HG03432 (cell line): ENCODE results near the gene DENND1B.

Source experiments
- ATAC-seq: cut with Tn5 transposase; IDR thresholded peaks from one replicate; pipeline ENCODE4 v1.9.1; 2021; ENCODE audit warnings: mild to moderate bottlenecking, moderate library complexity; ENCODE audit not compliant: unreplicated experiment

DENND1B gene, protein sequence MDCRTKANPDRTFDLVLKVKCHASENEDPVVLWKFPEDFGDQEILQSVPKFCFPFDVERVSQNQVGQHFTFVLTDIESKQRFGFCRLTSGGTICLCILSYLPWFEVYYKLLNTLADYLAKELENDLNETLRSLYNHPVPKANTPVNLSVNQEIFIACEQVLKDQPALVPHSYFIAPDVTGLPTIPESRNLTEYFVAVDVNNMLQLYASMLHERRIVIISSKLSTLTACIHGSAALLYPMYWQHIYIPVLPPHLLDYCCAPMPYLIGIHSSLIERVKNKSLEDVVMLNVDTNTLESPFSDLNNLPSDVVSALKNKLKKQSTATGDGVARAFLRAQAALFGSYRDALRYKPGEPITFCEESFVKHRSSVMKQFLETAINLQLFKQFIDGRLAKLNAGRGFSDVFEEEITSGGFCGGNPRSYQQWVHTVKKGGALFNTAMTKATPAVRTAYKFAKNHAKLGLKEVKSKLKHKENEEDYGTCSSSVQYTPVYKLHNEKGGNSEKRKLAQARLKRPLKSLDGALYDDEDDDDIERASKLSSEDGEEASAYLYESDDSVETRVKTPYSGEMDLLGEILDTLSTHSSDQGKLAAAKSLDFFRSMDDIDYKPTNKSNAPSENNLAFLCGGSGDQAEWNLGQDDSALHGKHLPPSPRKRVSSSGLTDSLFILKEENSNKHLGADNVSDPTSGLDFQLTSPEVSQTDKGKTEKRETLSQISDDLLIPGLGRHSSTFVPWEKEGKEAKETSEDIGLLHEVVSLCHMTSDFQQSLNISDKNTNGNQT

DNA sequence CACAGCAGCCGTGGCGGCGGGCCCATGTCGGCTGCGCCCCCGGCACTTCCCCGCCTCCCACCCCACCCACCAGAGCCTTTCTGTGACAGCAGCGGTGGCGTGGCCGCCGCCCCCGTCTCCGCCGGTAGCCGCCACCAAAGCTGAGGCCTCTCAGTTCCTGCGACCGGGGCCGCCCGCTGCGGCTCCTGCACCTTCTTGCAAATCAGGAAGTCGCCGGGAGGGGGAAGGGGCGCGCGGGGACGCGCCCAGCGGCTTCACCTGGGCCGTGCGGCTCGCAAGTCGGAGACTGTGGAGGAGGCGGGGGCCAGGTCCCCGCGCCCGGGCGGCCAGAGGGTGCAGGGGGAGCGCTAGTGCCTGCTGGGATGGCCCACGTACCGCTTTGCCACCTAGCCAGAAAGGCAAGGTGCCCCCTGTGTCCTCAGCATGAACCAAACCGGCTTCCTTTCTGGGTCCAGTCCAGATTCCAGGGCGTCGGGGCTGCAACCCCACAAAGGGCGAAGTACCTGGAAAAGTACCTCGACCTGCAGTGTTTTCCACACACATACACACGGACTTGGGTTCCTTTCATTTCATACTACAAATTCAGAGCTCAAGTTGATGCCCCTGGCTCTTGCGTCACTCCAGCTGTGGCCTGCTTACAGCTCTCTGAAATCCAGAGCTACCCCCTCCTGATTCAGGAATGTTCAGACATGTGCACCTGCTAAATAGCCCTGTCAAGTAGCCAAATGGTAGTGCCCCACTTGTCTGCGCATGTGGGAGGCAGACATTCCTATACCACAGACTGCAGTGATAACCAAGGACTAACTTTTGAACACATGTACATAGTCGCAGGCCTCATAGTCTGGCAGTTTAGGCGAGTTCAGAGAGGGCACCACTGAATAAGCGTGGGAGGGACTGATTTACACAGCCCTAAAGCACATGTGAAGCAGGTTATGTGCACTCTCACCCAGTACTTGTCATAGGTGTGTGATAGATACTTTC, at the start of gene DENND1B:
TSS of gene DENND1B (minus strand) at position 199 of the 981 bp plus-strand sequence. CDS start 325 bp downstream, outside the sequence.
- ATAC-seq: peak; percentile 75

DNA sequence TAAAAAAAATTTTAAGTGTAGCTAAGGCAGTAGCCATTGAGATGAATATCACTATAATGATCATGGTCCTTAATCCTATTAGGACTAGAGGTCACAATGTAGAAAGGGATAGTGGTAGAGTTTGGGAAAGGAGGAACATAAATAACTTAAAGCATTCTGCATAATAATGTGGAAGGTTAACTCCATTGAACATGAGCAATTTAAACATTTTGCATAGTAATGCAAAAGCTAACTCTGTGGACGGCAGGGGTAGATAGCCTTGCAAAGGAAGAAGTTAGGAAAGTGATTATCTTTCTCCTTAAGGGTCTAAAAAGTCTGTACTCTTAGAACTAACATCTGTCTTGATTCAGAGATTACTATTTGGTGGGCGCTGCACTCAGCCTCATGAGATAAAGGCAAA, 39.0 kb upstream of the DENND1B start:
- ATAC-seq: no peak

DNA sequence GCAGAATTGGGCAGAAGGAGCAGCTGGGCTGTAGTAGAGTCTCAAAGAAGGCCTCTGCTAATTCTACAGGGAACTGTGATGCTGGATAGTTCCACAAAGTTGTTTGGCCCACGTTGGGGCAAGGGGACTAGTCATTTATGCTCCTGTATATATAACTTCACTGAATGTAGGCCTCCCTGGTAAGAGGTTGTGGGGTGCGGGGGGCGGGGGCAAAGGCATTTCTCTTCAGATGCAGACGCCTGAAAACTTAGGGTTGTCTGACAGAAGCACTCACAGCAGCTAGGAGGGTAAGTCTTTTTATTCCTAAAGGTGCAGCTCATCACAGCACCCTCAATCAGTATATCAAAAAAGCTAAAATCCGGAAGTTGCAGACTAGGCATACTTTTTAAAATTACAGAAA, 38.5 kb upstream of the DENND1B start:
- no peak for ATAC-seq

DNA sequence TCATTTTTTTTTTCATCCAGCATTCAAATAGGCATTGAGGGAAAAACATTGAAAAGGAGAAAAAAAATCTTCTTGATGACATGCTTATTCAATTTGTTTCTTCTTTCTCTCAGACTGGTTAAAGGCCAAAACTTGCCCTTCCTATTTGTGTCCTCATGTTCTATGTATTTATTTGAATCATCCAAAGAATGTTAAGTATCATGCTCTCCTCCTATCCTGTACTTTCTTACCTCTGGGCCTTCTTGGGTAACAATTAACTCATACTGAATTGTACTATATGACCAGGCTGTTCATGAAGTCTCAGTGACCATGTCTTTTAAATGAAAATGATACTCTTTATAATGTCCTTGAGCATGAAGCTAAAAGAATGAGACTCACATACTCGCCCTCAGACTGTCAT, 36.5 kb upstream of the DENND1B start:
- no peak for ATAC-seq

DNA sequence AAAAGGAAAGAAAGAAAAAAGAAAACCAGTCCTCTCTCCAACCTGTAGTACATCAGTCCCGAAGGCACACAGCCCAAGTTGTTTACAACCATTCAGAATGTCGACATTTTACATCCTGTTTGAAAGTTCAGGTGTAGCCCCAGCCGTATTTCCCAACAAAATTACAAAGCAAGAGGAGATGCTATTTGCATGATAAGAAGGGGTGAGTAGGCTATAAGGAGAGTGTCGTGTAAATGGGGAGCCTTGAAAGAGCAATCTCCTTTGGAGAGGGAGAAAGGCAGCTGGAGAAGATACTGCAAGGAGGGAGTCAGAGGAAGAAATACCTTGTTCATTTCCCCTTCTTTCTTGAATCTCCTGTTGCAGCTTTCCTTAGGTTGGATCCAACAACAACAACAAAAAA, 35.5 kb upstream of the DENND1B start:
- no peak for ATAC-seq

DNA sequence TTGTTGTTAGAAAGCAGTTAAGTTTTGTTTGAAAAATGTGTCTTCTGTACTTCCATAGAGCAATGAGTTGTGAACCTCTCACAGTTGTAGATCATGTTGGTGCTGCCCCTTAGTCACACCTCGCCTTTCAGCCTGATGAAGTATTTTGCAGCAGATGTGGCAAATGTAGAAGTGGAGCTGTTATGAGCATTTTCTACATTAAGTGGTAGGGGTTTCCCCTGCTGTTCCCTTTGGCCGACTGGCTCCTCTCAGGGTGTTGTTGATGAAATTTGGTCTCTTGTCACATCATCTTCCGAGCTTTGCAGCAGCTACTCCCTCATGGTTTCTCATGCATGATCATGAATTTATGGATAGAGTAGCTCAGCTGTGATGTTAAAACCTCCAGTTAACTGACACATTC, 33.6 kb upstream of the DENND1B start:
- no peak for ATAC-seq

DNA sequence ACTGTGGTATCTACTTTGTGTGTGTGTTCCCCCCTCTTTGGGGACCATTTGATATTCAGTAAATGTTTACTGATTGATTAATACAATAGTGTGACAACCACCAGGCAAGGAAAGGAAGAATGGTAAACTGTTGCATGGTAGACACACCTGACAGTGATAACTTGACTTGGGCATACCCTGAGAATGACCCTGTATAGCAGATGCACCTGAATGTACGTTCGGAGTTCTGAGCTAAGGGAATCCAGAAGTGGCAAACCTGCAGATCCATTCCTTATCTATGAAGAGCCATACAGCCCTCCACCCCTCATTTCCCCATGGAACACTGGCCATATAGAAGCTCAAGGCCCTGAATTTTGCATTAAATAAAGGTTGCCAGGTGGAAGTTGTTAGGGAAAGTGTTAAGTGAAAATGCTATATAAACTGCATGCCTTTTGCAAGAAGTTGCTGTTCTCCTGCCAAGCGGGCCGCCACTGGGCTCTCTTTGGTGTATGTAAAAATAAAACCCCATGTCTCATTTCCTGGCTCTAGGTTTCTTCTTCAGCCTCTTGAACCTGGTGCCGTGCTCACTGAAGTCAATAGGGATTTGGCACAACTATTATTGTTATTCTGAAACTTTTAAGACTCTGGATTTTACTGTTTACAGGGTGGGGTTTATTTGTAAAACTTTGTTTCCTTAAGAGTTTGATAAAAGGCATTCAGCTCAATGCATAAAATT, 32.6 kb upstream of the DENND1B start:
- ATAC-seq: no peak

DNA sequence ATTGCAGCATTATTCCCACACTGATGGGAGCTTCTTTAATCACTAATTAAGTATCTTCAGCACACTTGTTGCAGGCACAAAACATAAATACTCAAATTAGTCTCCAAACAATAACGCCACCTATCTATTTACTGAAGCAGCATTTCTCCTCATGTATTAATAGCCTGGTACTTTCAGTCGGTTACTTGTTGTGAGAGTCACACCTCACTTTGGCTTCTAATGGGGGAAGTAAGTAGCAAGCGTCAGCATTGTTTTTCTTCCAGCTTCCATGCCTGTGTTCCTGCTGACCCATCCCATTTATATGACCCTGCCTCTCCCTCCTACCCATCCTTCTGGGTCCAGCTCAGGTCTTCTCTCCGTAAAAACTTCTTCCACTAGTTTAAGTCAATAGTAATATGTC, 31.9 kb upstream of the DENND1B start:
- ATAC-seq: peak; percentile 87

DNA sequence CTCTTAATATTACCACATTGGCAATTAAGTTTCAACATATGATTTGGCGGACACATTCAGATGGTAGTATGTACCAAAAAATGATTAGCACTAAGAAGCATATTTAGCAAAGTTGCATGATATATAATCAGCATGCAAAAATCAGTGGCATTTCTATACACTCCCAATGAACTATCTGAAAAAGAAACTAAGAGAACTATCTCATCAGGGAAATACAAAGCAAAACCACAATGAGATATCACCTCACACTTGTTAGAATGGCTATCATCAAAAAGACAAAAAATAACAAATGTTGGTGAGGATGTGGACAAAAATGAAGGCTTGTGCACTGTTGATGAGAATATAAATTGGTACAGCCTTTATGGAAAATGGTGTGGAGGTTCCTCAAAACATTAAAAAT, 31.4 kb upstream of the DENND1B start:
- peak; percentile 32 for ATAC-seq

DNA sequence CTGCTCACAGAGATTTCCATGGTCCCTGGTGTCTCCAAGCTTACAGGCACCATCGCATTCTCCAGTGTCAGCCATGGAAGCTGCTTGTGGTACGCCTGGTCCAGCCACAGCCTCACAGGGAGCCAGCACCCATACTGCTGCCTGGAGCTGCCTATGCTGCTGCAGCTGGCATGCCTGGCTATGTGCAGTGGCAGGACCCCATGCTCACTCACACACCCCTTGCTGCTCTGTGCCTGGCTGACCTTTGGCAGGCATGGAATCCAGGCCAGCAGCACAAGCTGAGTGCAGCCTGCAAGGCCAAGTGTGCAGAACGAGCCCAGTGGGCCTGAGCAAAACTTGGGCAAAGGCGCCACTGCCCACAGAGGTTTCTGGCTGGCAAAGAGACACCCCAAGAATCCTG, 26.4 kb upstream of the DENND1B start:
- no peak for ATAC-seq

DNA sequence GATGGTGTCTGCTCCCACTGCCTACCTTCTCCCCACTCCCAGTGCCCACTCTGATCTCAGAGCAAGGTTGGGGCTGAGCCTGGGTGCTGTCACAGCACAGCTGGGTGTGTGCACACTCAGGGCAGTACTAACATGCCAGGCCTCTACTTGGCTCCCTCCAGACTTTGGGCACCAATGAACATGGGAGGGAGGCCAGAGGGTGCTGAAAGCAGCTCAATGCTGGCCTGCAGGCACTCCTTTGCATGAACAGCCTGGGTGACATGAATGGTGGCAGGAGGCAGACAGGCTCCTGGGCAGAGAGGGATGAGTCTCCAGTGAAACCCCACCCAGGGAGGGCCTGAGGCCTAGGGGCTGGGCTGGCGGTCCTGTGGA, 25.8 kb upstream of the DENND1B start:
- ATAC-seq: no peak

DNA sequence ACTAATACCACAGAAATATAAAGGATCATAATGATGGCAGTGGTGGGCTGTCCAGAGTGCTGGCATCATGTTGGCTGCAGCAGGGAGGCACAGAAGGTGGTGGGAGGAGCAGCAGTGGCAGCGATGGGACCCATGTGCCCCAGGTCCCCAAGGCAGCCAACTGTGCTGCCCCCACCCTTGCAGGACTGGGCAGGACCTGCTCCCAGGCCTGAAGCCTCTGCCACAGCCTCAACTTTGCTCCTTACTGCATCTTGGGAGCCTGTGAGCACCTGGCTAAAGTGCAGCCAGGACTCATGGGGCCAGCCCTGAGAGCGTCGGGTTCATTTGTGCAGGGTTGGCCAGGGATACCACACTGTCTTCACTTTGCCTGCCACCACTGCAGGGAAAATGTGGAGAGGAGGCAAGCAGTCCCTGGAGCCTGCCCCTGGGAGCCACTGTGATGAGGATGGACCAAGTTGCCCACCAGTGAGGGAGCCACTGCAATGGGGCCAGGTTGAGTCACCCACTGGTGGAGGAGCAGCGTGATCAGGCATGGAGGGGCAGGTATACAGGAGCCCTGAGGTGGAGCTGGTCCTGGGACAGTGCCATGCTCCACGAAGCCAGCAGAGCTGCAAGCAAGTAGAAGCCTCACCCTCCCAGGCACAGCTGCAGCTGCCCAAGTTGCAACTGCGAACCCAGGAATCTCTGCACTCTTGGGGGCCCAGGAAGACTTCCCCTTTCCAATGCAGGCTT, 25.3 kb upstream of the DENND1B start:
- no peak for ATAC-seq

DNA sequence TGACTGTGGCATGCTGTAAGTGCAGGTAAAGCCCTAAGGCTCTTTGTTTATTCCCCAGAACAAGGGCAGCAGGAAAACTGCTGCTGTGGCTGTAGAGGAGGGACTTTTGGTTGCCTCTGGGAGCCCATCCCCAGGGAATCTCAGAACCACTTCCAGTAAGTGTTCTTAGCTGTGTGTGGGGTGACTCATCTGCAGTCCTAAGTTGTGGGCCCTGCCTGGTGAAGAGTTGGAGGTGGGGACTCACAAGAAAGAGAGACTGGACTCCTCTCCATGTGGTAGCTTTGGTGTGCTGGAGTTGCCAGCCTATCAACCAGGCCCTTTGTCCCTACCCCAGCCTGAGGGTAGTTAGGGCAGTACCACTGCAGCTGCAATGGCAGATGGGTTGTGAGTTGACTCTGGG, 24.0 kb upstream of the DENND1B start:
- no peak for ATAC-seq

DNA sequence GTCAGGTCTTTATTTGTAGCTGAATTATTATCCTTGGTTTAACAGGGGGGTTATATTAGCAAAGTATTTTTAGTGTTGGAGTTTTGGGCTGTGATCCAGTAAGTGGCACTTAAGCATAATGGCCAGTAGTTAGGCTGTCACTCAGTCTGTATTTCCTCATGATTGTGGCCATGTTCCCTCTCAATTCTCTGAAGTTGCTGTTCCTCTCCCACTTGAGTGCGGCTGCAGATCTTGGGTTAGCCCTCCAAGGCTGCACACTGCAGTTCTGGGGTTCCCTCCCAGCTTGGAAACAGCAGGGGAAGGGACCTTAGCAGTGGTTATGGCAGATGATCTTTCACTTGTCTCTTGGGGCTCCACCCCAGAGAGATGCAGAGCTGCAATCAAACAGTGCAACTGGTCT, 23.2 kb upstream of the DENND1B start:
- no peak for ATAC-seq

DNA sequence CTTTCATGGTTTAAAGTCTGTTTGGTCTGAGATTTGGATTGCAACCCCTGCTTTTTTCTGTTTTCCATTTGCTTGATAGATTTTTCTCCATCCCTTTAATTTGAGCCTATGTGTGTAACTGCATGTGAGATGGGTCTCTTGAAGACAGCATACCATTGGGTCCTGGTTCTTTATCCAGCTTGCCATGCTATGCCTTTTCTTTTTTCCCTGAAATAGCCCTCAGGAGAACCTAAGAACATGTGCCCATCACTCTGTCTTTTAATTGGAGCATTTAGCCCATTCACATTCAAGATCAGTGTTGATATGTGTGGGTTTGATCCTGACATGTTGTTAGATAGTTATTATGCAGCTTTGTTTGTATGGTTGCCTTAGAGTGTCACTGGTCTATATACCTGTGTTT, 21.7 kb upstream of the DENND1B start:
- no peak for ATAC-seq

DNA sequence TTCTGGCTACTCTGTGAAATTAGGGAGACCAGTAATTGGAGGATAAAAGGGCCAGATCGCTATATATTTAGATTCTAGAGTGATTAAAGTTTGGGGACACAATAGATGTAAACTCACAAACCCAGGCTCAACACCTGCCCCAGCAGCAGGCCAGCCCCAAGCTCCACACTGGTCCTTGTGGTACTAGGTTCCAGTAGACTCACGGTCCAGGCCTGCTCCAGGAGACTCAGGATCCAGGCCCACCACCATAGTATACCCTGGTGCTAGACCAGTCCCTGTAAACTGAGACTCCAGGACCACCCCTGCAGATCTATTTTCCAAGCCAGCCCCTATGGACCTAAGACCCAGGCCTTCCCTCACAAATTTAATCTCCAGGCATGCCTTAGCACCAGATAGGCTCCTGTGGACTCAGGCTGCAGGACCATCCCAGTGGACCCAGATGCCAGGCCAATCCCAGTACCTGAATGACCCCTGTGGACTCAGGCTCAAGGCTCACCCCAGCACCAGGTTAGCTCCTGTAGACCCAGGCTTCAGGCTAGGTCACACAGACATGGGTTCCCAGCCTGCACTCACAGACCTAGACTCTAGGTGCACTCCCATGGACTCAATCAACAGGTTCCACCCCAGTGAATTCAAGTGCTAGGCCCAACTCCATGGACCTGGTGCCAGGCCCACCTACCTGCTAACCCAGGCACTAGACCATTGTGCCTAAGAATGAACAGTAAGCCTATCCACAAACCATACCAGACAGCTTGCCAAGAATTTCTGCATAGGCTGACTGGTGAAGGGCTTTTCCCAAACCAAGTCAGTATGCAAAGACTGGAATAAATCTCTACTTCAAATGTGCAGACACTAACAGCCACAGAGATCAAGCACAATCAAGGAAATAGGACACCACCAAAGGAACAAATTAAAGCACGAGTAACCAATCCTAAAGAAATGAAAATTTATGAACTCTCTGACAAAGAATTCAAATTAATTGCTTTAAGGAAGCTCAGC, 13.8 kb upstream of the DENND1B start:
- no peak for ATAC-seq

DNA sequence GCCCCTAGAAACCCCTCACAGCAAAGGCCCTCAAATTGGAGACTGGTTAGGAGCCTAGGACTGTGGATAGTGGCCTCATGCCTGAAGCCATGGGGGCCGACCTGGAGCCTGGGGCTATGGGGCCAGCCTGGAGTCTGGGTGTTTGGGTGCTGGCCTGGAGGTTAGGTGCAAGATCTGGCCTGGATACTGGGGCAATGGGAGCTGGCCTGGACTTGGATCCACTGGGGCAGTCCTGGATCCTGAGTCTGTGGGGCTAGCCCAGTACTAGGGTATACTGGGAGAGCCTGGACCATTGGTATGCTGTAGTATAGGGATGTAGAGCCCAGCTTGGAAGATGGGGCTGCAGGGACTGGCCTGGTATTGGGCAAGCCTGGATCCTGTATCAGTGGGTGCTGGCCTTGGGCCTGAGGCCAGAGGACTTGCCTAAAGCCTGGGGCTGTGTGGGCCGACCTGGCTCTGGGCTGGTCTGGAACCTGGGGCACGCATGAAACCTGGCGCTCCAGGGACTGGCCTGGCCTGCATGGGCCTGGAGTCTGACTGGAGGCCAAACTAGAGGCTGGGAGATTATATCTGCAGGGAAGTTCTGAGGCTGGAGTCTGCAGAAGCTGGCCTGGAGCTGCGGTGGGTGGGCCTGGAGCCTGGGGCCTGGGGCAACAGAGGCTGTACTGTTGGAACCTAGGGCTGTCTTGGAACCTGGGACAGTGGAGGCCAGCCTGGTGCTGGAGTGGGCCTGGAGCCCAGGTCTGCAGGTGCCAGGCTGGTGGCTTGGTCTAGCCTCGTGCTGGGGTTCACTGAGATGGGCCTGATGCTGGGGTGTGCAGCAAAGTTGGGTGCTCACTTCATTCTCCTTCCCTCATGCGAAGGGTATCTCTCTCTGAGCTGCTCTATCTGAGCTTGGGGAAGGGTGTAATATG, 12.6 kb upstream of the DENND1B start:
- ATAC-seq: no peak

DNA sequence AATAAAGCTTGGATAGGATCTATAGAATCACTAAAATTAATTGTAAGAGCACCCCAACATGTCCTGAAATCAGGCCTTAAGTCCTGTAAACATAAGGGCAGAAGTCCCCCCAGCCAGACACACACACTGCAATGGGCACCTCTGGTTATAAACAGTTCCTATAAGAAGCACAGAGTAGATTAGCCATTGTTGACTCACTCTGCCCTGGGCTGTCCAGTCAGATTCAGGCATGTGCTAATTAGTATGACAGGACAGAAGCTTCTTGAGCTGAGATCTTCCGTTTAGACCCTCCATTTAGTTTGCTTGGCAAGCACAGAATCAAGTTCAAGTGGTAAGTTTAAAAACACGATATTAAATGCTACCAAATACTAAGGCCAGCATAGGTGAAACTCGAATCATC, 11.8 kb upstream of the DENND1B start:
- no peak for ATAC-seq
